ENCODE data around the gene FAM193B. TPM values are rescaled to one million over a fixed set of nuclear protein-coding genes. Genes with fewer than 3 reads are reported as not detected.
A peak's percentile ranks its signal among the peaks of the same experiment; 100 is the strongest.

FAM193B gene
- total and polyA plus RNA-seq, 9 of the 15 experiments (the other 6 are each of a cell fraction or from before 2014, with no cell fraction given): 4.4 to 76.4 (median 37.3) TPM

- Histone ChIP-seq H3K27me3 (ENCODE audit: control insufficient read depth in 2 of 2, insufficient read depth in 2 of 2, low read length in 2 of 2) (no peaks in the 10 kb centered on the region), H3K4me3 (peak overlapping the region; percentile 82), H3K36me3 (ENCODE audit: control insufficient read depth, insufficient read depth, low read length) (peaks cover 40% of the 10 kb centered on the region; the same call in 2 of the 3 replicates), H3K4me2 (ENCODE audit: insufficient read depth, low read length) (peak overlapping the region; percentile 91), H3K9me1 (ENCODE audit: control insufficient read depth, insufficient read depth, low read length) (no peaks in the 10 kb centered on the region), H3K9ac (ENCODE audit: insufficient read depth in 1 of 2, low read depth in 2 of 2, low read length in 2 of 2) (peak overlapping the region; percentile 89 to 98), H3K4me1 (replicated peaks in 1 of 2; ENCODE audit: control insufficient read depth in 2 of 2, insufficient read depth in 2 of 2, low read length in 2 of 2) (peaks cover 57 to 91% of the 10 kb centered on the region in 2 experiments), H3K9me3 (replicated peaks; ENCODE audit: control insufficient read depth, insufficient read depth, low read depth, low read length) (no peaks in the 10 kb centered on the region), H3K79me2 (ENCODE audit: control insufficient read depth, insufficient read depth, low read length) (peaks cover 51% of the 10 kb centered on the region), H2AFZ (ENCODE audit: low read depth, low read length) (peak overlapping the region; percentile 36; the same call in 1 of the 2 replicates), H4K20me1 (replicated peaks; ENCODE audit: control insufficient read depth, insufficient read depth, low read length) (no peaks in the 10 kb centered on the region; the same call in 1 of the 2 replicates), H3K27ac (ENCODE audit: extremely low read depth, low read depth, low read length) (peak overlapping the region; percentile 95)
- ATAC-seq (peak; percentile 76), FAIRE-seq (peak; percentile 58), DNase-seq (ENCODE audit: extremely low read depth in 1 of 4, low spot score in 3 of 4) (peak; percentile 71 to 95 (median 81))
- intact Hi-C loops (cut with micrococcal nuclease) (loop anchor here (1.0 to 5.0 kb wide), 3 partner anchors 41 to 180 kb away; partner anchors contain the start of gene FAM193B), in situ Hi-C loops (cut with MboI) (no loop called here)
- 0% methylated on average over 4 of the region's 29 CpGs for WGBS (ENCODE audit: insufficient coverage, low coverage, missing lambda C conversion rate)
- CTCF ChIA-PET (ENCODE audit: low intra/inter-chr PET ratio): no interaction called here
- POLR2A ChIA-PET: interaction anchor here (0.5 to 2.7 kb wide), 18 partner anchors 9 to 130 kb away, joined by 3 to 26 read pairs (median 5); partner anchors contain the start of gene DOK3
- no TSS peak for BruUV-seq (replicated peaks)
- TF ChIP-seq RBM22 (IDR thresholded peaks at IDR 0.05; ENCODE audit: low read depth, low read length, poor library complexity, severe bottlenecking) (peak; percentile 75), BRCA1 (IDR thresholded peaks at IDR 0.05) (no peak), BRCA1 (CRISPR knock-in tag; IDR thresholded peaks at IDR 0.05) (no peak), MYC (IDR thresholded peaks at IDR 0.05; ENCODE audit: low read depth, low read length) (peak; percentile 57; the same call in 1 of the 2 replicates), MYC (CRISPR knock-in tag; IDR thresholded peaks at IDR 0.05; ENCODE audit: borderline replicate concordance, low read depth) (no peak), CBX3 (IDR thresholded peaks at IDR 0.05; ENCODE audit: borderline replicate concordance in 1 of 2, low read length in 2 of 2) (no peak), TOE1 (IDR thresholded peaks at IDR 0.05; ENCODE audit: borderline replicate concordance) (no peak), TOE1 (CRISPR knock-in tag; IDR thresholded peaks at IDR 0.05; ENCODE audit: borderline replicate concordance, low read depth) (no peak), CREM (IDR thresholded peaks at IDR 0.05; ENCODE audit: low read depth) (peak; percentile 22; the same call in 1 of the 2 replicates), E2F5 (CRISPR knock-in tag; IDR thresholded peaks at IDR 0.05) (no peak), TBP (optimal IDR thresholded peaks at IDR 0.05; ENCODE audit: low read depth, low read length) (peak; percentile 93), ZNF445 (CRISPR knock-in tag; IDR thresholded peaks at IDR 0.05; ENCODE audit: low read depth) (no peak), BCOR (IDR thresholded peaks at IDR 0.05) (peak; percentile 80; the same call in 1 of the 2 replicates), NFRKB (IDR thresholded peaks at IDR 0.05; ENCODE audit: low read depth) (no peak), UBTF (IDR thresholded peaks at IDR 0.05; ENCODE audit: borderline replicate concordance in 1 of 2, low read depth in 2 of 2, low read length in 2 of 2) (peak; percentile 22 to 78; a peak in 2 of 4 replicates), SMAD1 (IDR thresholded peaks at IDR 0.05; ENCODE audit: low read depth, low read length, partially characterized antibody) (no peak), FOXA3 (CRISPR knock-in tag; conservative IDR thresholded peaks at IDR 0.05 in 1 of 2, IDR thresholded peaks at IDR 0.05 in 1 of 2) (peak in 1 of 2 experiments; percentile 58; a peak in 1 of 4 replicates)
These were observed 57.6 kb downstream of the FAM193B start for GRCh38 chr5:177496727-177497291.

All from K562 (cell line).